AG09319 (cell line): Measurements from ENCODE around the gene COL26A1.

Experiments
- DNase-seq: peaks from one replicate; pipeline ENCODE4 v3.0.0-alpha.2; 2010; ENCODE audit warnings: low read depth; ENCODE audit errors: extremely low read depth
- CTCF ChIP-seq: IDR thresholded peaks from 2 replicates; pipeline ENCODE4 v1.5.1; 2011; ENCODE audit warnings: low read depth, mild to moderate bottlenecking, inconsistent platforms, low read length, moderate library complexity

Gene COL26A1

DNA sequence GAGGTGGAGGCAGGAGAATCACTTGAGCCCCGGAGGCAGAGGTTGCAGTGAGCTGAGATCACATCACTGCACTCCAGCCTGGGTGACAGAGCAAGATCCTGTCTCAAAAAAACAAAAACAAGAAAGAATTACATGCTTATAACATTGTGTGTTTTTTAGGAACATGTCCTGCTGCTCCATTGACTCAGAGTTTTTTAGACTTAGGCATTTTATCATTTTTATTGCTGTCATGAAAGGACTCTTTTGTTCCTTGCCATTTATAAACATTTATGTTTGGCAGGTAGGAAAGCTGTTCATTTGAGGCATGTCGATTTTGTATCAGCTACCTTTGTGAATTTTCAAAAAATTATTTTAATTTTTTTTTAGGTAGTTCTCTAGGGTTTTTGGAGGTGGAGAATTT is 20.3 kb downstream of the COL26A1 start:
- TF ChIP-seq CTCF, result no peak

DNA sequence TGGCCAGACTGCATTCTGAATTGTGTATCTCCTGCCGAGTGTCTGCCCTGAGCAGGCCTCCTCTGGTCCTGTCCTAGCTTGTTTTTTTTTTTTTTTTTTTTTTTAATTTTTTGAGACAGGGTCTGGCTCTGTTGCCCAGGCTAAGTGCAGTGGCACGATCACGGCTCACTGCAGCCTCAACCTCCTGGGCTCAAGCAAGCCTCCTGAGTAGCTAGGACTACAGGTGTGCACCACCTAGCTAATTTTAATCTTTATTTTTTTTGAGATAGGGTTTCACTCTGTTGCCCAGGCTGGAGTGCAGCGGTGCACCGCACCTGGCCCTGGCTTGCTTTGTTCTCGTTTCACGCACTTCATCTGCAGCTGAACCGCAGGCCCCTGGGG is 23.5 kb downstream of the COL26A1 start:
- no peak for DNase-seq
- no peak for TF ChIP-seq CTCF

More for the DNA sequence above, 20.3 kb downstream of the COL26A1 start:
- no peak for DNase-seq

DNA sequence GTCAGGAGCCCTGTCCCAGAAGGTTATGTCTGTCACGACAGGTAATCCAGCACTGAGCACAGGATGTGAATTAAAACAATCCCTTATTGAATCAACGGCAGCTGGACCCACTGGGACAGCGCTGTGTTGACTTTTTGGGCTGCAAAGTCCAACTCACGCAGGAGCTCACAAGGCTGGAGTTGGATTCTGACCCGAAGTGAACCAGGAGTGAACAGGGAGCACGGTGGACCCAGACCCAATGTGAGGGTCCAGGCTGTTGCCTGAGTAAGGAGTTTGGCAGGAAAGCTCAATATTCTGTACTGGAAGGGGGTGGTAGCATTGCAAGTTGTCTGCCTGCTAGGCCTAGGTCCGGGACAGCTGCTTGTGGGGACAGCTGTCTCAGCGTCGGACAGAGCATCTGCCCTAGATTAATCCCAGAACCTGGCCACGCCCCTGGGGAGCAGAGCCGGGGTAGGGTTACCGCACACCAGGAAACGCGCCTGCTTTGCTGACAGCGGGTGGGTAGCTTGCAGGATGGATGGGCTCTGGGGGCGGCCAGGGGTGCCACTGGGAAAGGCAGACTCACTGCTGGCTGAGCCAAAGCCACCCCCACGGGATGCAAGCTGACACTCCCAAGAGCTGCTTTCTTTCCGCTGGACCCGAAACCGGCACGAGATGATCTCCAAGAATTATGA is 24.0 kb downstream of the COL26A1 start:
- TF ChIP-seq CTCF, result no peak
- peak; percentile 29 for DNase-seq

- no peak for DNase-seq
- TF ChIP-seq CTCF, result no peak
Measured at GRCh38 chr7:101390901-101391301, 28.2 kb downstream of the COL26A1 start.

- DNase-seq, result no peak
- no peak for TF ChIP-seq CTCF
Measured at GRCh38 chr7:101391991-101392390, 29.3 kb downstream of the COL26A1 start.

DNA sequence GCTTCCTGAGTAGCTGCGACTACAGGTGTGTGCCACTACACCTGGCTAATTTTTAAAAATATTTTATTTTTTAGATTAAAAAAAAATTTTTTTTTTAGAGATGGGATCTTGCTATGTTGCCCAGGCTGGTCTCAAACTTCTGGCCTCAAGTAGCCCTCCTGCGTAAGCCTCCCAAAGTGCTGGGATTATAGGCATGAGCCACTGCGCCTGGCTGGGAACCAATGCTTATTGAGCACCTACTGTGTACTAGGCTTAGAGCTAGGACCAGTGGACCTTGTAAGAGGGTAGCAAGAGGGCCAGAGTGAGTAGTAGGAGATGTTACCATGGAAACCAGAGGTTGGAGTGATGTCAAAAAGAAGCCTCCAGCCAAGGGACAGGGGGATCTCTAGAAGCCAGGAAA is 31.2 kb downstream of the COL26A1 start:
- no peak for TF ChIP-seq CTCF
- DNase-seq, result no peak

- TF ChIP-seq CTCF, result no peak
- DNase-seq, result no peak
Measured at GRCh38 chr7:101395376-101395775, 32.7 kb downstream of the COL26A1 start.
